NCI-H460 (cell line): ENCODE data around the gene C7orf25. TPM values are rescaled to one million over a fixed set of nuclear protein-coding genes. Genes with fewer than 3 reads are reported as not detected.

Experiments
- DNase-seq: peaks from one replicate; pipeline ENCODE4 v3.0.0-alpha.2; 2016; ENCODE audit warnings: low read depth; ENCODE audit errors: extremely low read depth
- total RNA-seq: library from RNA; depleted of rRNA; stranded (reverse); fragments of >200 nt; shearing (Covaris generic); gene quantifications from 2 replicates; pipeline ENCODE4 v1.2.3, GENCODE V29; 2014; rRNA removed

C7orf25 gene
- total RNA-seq, 1 experiment from 2014 or later: 5.2 TPM

DNA sequence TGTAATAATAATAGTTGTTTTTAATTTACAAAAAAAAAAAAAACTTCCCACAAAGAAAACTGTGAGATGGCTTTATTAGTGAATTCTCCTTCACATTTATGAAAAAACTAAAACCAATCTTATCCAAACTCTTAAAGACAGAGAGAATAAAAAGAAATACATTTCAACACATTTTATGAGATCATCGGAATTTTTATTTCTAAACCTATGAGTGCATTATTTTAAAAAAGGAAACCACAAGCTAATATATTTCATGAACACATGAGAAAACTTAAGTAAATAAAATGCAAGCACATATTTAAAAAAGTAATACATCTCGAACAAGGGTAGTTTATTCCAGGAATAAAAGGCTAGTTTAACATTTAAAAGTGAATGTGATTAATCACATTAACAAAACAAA, 31.5 kb downstream of the C7orf25 start:
- no peak for DNase-seq

DNA sequence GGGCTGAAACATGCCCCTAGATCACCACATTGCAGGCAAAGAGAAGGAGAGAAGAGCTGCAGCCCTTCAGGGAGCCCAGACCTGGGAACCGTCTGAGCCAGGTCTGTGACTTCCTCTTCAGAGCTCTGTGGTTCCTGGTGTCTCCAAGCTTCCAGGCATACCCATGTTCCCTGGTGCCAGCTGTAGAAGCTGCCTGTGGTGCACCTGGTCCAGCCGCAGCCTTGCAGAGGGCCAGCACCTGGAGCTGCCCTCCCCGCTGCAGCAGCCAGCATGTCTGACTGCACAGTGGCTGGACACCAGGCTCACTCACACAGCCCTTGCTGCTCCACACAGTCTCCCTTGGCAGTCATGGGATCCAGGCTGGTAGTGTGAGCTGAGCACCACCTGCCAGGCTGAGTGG, 33.6 kb downstream of the C7orf25 start:
- DNase-seq: no peak

GRCh38 chr7:42877862-42878261, 34.0 kb downstream of the C7orf25 start:
- DNase-seq: no peak

DNA sequence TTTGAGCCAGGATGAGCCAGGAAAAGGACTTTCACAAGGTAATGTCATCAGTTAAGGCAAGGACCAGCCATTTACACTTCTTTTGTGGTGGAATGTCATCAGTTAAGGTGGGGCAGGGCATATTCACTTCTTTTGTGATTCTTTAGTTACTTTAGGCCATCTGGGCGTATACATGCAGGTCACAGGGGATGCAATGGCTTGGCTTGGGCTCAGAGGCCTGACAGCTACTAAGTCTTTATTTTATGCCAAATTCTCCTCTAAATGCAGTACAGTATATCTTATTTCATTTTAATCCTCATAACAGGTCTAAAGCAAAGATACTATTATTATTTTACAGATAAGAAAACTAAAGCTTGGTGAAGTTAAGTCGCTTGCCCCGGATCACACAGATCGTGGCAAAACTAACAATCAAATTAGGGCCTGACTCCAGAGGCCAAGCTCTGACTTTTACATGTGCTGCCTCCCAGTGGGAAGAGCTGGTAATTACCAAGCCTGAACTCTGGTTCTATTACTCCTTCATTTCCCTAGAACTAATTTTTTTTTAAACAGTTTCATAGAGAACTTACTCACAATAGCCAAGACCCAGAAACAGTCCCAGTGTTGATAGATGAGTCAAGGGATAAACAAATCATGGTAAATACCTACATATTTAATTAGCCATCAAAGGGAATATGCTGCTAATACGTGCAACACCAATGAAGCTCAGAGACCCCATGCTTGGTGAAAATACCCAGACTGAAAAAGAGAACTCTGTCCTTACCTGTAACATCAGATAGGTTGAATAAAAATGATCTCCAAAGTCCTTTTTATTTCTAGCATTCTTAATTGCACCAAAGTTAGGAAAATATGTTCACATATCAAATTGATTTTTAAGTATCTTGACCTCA, 35.4 kb downstream of the C7orf25 start:
- peak; percentile 67 for DNase-seq

DNA sequence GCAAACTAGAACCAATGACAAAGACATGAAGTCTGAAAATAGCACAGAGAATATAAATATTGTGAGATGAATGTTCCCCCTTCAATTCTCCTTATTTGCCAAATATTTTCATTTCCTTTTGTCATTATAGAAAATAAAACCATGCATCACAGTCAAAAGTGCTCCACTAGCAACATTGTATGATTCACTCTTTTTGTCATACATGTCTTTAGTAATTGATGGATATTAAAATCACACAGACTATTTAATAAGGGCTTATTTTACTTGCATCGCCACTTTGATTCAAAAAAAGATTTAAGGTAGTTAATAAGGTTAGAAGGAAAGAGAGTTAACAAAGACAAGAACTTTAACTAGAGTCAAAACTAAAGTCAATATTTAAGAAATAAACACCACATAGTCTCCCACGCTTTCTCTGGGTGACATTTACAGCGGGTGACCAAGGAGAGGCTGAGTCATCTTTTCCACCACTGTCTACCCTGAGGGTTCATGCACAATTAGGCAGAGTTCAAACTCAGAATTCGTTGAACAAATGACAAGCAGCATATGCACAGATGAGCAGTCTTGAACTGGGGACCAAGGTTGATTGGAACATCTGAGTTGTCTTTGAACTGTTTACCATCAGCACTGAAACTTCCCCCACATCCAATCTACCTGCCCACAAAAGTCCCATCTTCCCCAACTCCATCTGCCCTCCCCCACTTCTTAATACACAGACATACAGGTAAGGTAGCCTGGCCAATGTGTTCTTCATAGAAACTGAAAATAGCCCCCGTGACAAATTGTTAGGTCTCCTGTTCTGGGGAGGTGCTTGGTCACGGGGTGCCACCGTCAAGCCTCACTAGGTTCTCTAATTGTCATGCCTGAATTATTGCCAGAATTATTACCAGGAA, 42.5 kb downstream of the C7orf25 start:
- no peak for DNase-seq

GRCh38 chr7:42868480-42868879, 43.4 kb downstream of the C7orf25 start:
- DNase-seq: no peak

Other genes with a start within 250 kb of the C7orf25 start
- gene PSMA2, start 20.1 kb upstream of the C7orf25 start, total RNA-seq: 102 and 123 TPM in 2 replicates
- gene MRPL32, start 20.3 kb upstream of the C7orf25 start, total RNA-seq: 93.7 and 103 TPM in 2 replicates
- gene HECW1, start 200.6 kb upstream of the C7orf25 start, total RNA-seq: 21.6 and 24.7 TPM in 2 replicates